Activated CD4-positive, alpha-beta T cell treated with anti-CD3 and anti-CD28 coated beads for 36 hours (primary cell): ENCODE data around the gene IQCK. TPM values are rescaled to one million over a fixed set of nuclear protein-coding genes. Genes with fewer than 3 reads are reported as not detected.

ENCODE experiments used
- ATAC-seq: fragments of 200-7000 bp; cut with Tn5 transposase; one replicate; pipeline ENCODE4 v1.10.0; 2021; ENCODE audit warnings: mild to moderate bottlenecking, moderate library complexity
- CTCF ChIA-PET: fragments of 350-600 bp; sonication (Branson Sonifier 250); formaldehyde crosslinking; loops from one replicate; lab custom pipeline; 2021; ENCODE audit warnings: antibody characterized with exemption; lab: Charles Lee
- POLR2A ChIA-PET: fragments of 350-600 bp; sonication (Branson Sonifier 250); formaldehyde crosslinking; loops from one replicate; lab custom pipeline; 2021; ENCODE audit warnings: antibody characterized with exemption, inconsistent platforms; lab: Charles Lee
- DNase-seq: peaks from one replicate; pipeline ENCODE4 v3.0.0-alpha.2; 2020
- H3K27ac Mint-ChIP-seq: one replicate; pipeline ENCODE4 v1.8.0; 2021; ENCODE audit warnings: mixed read lengths
- H3K27me3 Mint-ChIP-seq: one replicate; pipeline ENCODE4 v1.8.0; 2021; ENCODE audit warnings: mixed read lengths
- H3K36me3 Mint-ChIP-seq: one replicate; pipeline ENCODE4 v1.8.0; 2021; ENCODE audit warnings: low read depth, mixed read lengths
- H3K4me1 Mint-ChIP-seq: one replicate; pipeline ENCODE4 v1.8.0; 2021; ENCODE audit warnings: mixed read lengths
- H3K4me3 Mint-ChIP-seq: one replicate; pipeline ENCODE4 v1.8.0; 2021; ENCODE audit warnings: mild to moderate bottlenecking, moderate library complexity, mixed read lengths
- H3K9me3 Mint-ChIP-seq: one replicate; pipeline ENCODE4 v1.8.0; 2021; ENCODE audit warnings: low read depth, mixed read lengths
- intact Hi-C, 2 experiments: fragments of 100-400 bp; cut with DNase I in 1 of 2; cut with micrococcal nuclease in 1 of 2; formaldehyde crosslinking; loops; one replicate each; pipeline versions ENCODE4 v1.14.2 to v1.15.1; 2022 to 2024; cut with DNase I, micrococcal nuclease
- total RNA-seq, 2 experiments: library from RNA; stranded (reverse); gene quantifications; one replicate each; pipeline ENCODE4 v1.2.3, GENCODE V29; 2021

The IQCK gene
- total RNA-seq, 2 experiments from 2014 or later = 2.7 to 3.5 TPM

- Mint-ChIP-seq H3K27ac (no peak overlapping the region), H3K9me3 (no peaks in the 10 kb centered on the region), H3K4me1 (no peaks in the 10 kb centered on the region), H3K36me3 (no peaks in the 10 kb centered on the region), H3K4me3 (no peak overlapping the region), H3K27me3 (no peaks in the 10 kb centered on the region)
- ATAC-seq (no peak), DNase-seq (no peak)
- intact Hi-C loops = no loop called here
- POLR2A ChIA-PET = interaction anchor here (0.6 kb wide), 2 partner anchors 17 to 68 kb away, joined by 3 to 5 read pairs; no protein-coding TSS in a partner anchor
- CTCF ChIA-PET = interaction anchor here (0.6 kb wide), 1 partner anchor 15 kb away, joined by 3 read pairs; no protein-coding TSS in a partner anchor
Observed at GRCh38 chr16:19830902-19831560, 113.0 kb downstream of the IQCK start.

- Mint-ChIP-seq H3K4me3 (no peak overlapping the region), H3K36me3 (no peaks in the 10 kb centered on the region), H3K4me1 (no peaks in the 10 kb centered on the region), H3K27me3 (no peaks in the 10 kb centered on the region), H3K9me3 (no peaks in the 10 kb centered on the region), H3K27ac (no peak overlapping the region)
- no peak for ATAC-seq
- intact Hi-C loops = no loop called here
- DNase-seq = no peak
- ChIA-PET POLR2A (no interaction called here), CTCF (no interaction called here)
Observed at GRCh38 chr16:19831678-19832077, 113.6 kb downstream of the IQCK start.

- ChIA-PET POLR2A (no interaction called here), CTCF (no interaction called here)
- H3K4me1 Mint-ChIP-seq = no peaks in the 10 kb centered on the region
- H3K27ac Mint-ChIP-seq = no peak overlapping the region
- H3K36me3 Mint-ChIP-seq = no peaks in the 10 kb centered on the region
- DNase-seq (no peak), ATAC-seq (no peak)
- intact Hi-C loops = no loop called here
- H3K9me3 Mint-ChIP-seq = no peaks in the 10 kb centered on the region
- no peak overlapping the region for H3K4me3 Mint-ChIP-seq
- H3K27me3 Mint-ChIP-seq = no peaks in the 10 kb centered on the region
Observed at GRCh38 chr16:19833176-19833575, 115.1 kb downstream of the IQCK start.

GRCh38 chr16:19833581-19833980, 115.5 kb downstream of the IQCK start:
- Mint-ChIP-seq H3K27me3 (no peaks in the 10 kb centered on the region), H3K27ac (no peak overlapping the region), H3K4me3 (no peak overlapping the region), H3K36me3 (no peaks in the 10 kb centered on the region), H3K4me1 (no peaks in the 10 kb centered on the region), H3K9me3 (no peaks in the 10 kb centered on the region)
- ATAC-seq = no peak
- intact Hi-C loops = no loop called here
- DNase-seq = no peak
- ChIA-PET POLR2A (no interaction called here), CTCF (no interaction called here)

GRCh38 chr16:19835196-19835595, 117.1 kb downstream of the IQCK start:
- ChIA-PET POLR2A (no interaction called here), CTCF (no interaction called here)
- intact Hi-C loops = no loop called here
- no peak overlapping the region for H3K4me3 Mint-ChIP-seq
- ATAC-seq (no peak), DNase-seq (no peak)
- no peaks in the 10 kb centered on the region for H3K36me3 Mint-ChIP-seq
- no peaks in the 10 kb centered on the region for H3K9me3 Mint-ChIP-seq
- H3K27ac Mint-ChIP-seq = no peak overlapping the region
- no peaks in the 10 kb centered on the region for H3K27me3 Mint-ChIP-seq
- H3K4me1 Mint-ChIP-seq = no peaks in the 10 kb centered on the region

GRCh38 chr16:19835968-19836421, 117.9 kb downstream of the IQCK start:
- Mint-ChIP-seq H3K4me3 (no peak overlapping the region), H3K27ac (no peak overlapping the region), H3K36me3 (no peaks in the 10 kb centered on the region), H3K9me3 (no peaks in the 10 kb centered on the region), H3K27me3 (no peaks in the 10 kb centered on the region), H3K4me1 (no peaks in the 10 kb centered on the region)
- CTCF ChIA-PET = no interaction called here
- no peak for ATAC-seq
- DNase-seq = no peak
- POLR2A ChIA-PET = no interaction called here
- intact Hi-C loops = no loop called here

GRCh38 chr16:19837331-19837980, 119.4 kb downstream of the IQCK start:
- no peak for DNase-seq
- no peak overlapping the region for H3K27ac Mint-ChIP-seq
- H3K4me1 Mint-ChIP-seq = no peaks in the 10 kb centered on the region
- no peak for ATAC-seq
- no peak overlapping the region for H3K4me3 Mint-ChIP-seq
- no peaks in the 10 kb centered on the region for H3K9me3 Mint-ChIP-seq
- H3K36me3 Mint-ChIP-seq = no peaks in the 10 kb centered on the region
- H3K27me3 Mint-ChIP-seq = no peaks in the 10 kb centered on the region
- CTCF ChIA-PET = no interaction called here
- intact Hi-C loops = no loop called here
- POLR2A ChIA-PET = no interaction called here

GRCh38 chr16:19837984-19838707, 120.1 kb downstream of the IQCK start:
- intact Hi-C loops = no loop called here
- Mint-ChIP-seq H3K27ac (no peak overlapping the region), H3K9me3 (no peaks in the 10 kb centered on the region), H3K4me1 (no peaks in the 10 kb centered on the region), H3K4me3 (no peak overlapping the region), H3K36me3 (no peaks in the 10 kb centered on the region), H3K27me3 (no peaks in the 10 kb centered on the region)
- ATAC-seq = no peak
- ChIA-PET POLR2A (no interaction called here), CTCF (no interaction called here)
- DNase-seq = no peak

- no peaks in the 10 kb centered on the region for H3K36me3 Mint-ChIP-seq
- CTCF ChIA-PET = no interaction called here
- POLR2A ChIA-PET = no interaction called here
- H3K9me3 Mint-ChIP-seq = no peaks in the 10 kb centered on the region
- H3K27me3 Mint-ChIP-seq = no peaks in the 10 kb centered on the region
- H3K4me1 Mint-ChIP-seq = no peaks in the 10 kb centered on the region
- ATAC-seq (no peak), DNase-seq (no peak)
- no peak overlapping the region for H3K27ac Mint-ChIP-seq
- intact Hi-C loops = no loop called here
- H3K4me3 Mint-ChIP-seq = no peak overlapping the region
Observed at GRCh38 chr16:19840524-19841110, 122.5 kb downstream of the IQCK start.

- Mint-ChIP-seq H3K36me3 (no peaks in the 10 kb centered on the region), H3K4me1 (no peaks in the 10 kb centered on the region), H3K4me3 (no peak overlapping the region), H3K27ac (no peak overlapping the region), H3K27me3 (no peaks in the 10 kb centered on the region), H3K9me3 (no peaks in the 10 kb centered on the region)
- no peak for ATAC-seq
- no peak for DNase-seq
- intact Hi-C loops = no loop called here
- CTCF ChIA-PET = no interaction called here
- POLR2A ChIA-PET = no interaction called here
Observed at GRCh38 chr16:19841184-19841583, 123.1 kb downstream of the IQCK start.

- no peak overlapping the region for H3K27ac Mint-ChIP-seq
- POLR2A ChIA-PET = no interaction called here
Observed at GRCh38 chr16:19842426-19843157, 124.5 kb downstream of the IQCK start.

More at GRCh38 chr16:19842426-19843157, 124.5 kb downstream of the IQCK start:
- no peaks in the 10 kb centered on the region for H3K36me3 Mint-ChIP-seq
- intact Hi-C loops = no loop called here
- CTCF ChIA-PET = no interaction called here
- H3K27me3 Mint-ChIP-seq = no peaks in the 10 kb centered on the region
- ATAC-seq (no peak), DNase-seq (no peak)
- H3K4me1 Mint-ChIP-seq = no peaks in the 10 kb centered on the region
- no peak overlapping the region for H3K4me3 Mint-ChIP-seq
- H3K9me3 Mint-ChIP-seq = no peaks in the 10 kb centered on the region
